HepG2 (cell line): ENCODE measurements around the gene CBLB. TPM values are rescaled to one million over a fixed set of nuclear protein-coding genes. Genes with fewer than 3 reads are reported as not detected.

Experiments
- DZIP1 ChIP-seq: sonication (generic); formaldehyde crosslinking; IDR thresholded peaks from 2 replicates; pipeline ENCODE4 v1.5.0; 2020; ENCODE audit warnings: mild to moderate bottlenecking, missing genetic modification reagents
- ONECUT2 ChIP-seq: sonication (generic); formaldehyde crosslinking; IDR thresholded peaks from 2 replicates; pipeline ENCODE4 v1.4.0; 2020; ENCODE audit warnings: missing genetic modification reagents
- THAP7 ChIP-seq: sonication (generic); formaldehyde crosslinking; IDR thresholded peaks from 2 replicates; pipeline ENCODE4 v1.8.1; 2023; ENCODE audit warnings: mild to moderate bottlenecking, missing genetic modification reagents
- TP53 ChIP-seq: sonication (generic); formaldehyde crosslinking; conservative IDR thresholded peaks from 2 replicates; pipeline ENCODE4 v1.4.0; 2020; ENCODE audit warnings: missing genetic modification reagents
- ZBTB42 ChIP-seq: sonication (generic); formaldehyde crosslinking; IDR thresholded peaks from 2 replicates; pipeline ENCODE4 v1.5.0; 2020; ENCODE audit warnings: mild to moderate bottlenecking, missing genetic modification reagents
- ZNF451 ChIP-seq: sonication (generic); formaldehyde crosslinking; IDR thresholded peaks from 2 replicates; pipeline ENCODE4 v1.5.0; 2020; ENCODE audit warnings: mild to moderate bottlenecking, missing genetic modification reagents
- ZNF572 ChIP-seq: sonication (generic); formaldehyde crosslinking; IDR thresholded peaks from 2 replicates; pipeline ENCODE4 v1.5.1; 2020; ENCODE audit warnings: mild to moderate bottlenecking, missing genetic modification reagents
- ZNF839 ChIP-seq: sonication (generic); formaldehyde crosslinking; IDR thresholded peaks from 2 replicates; pipeline ENCODE4 v1.4.0; 2020; ENCODE audit warnings: missing genetic modification reagents, mild to moderate bottlenecking, borderline replicate concordance
- polyA plus RNA-seq, 8 experiments: library from polyadenylated mRNA; depleted of rRNA in 3 of 8; stranded (reverse) in 7 of 8; unstranded in 1 of 8; fragments of >200 nt; fragmentation: Illumina TruSeq in 4 of 8; extraction: Trizol in 4 of 8; gene quantifications; 2 replicates each; pipeline versions ENCODE4 v1.2.1 to v1.2.3, GENCODE V29; 2011 to 2016; ENCODE audit warnings: low read depth in 4 of 8, missing spikeins in 1 of 8, mixed read lengths in 1 of 8; ENCODE audit not compliant: insufficient read depth in 1 of 8
- total RNA-seq, 5 experiments: library from RNA; depleted of rRNA; stranded (reverse); fragments of >200 nt; fragmentation: Illumina TruSeq; extraction: Trizol; gene quantifications; 2 replicates each; pipeline ENCODE4 v1.2.3, GENCODE V29; 2016; ENCODE audit warnings: low read depth in 1 of 5
- TF ChIP-seq, protein P1 (sequence below): IDR thresholded peaks from 2 replicates; pipeline ENCODE4 v1.6.1; 2018; ENCODE audit warnings: missing genetic modification reagents

CBLB gene
- total and polyA plus RNA-seq, 2 of the 13 experiments (the other 11 are each of a cell fraction or from before 2014, with no cell fraction given): 9.8 to 16.4 TPM

- no peak for TF ChIP-seq THAP7 (CRISPR knock-in tag)
- no peak for TF ChIP-seq DZIP1 (CRISPR knock-in tag)
- no peak for TF ChIP-seq TP53 (CRISPR knock-in tag)
- TF ChIP-seq ONECUT2 (CRISPR knock-in tag): no peak
- no peak for TF ChIP-seq ZBTB42 (CRISPR knock-in tag)
- no peak for TF ChIP-seq ZNF451 (CRISPR knock-in tag)
- TF ChIP-seq, protein P1, sequence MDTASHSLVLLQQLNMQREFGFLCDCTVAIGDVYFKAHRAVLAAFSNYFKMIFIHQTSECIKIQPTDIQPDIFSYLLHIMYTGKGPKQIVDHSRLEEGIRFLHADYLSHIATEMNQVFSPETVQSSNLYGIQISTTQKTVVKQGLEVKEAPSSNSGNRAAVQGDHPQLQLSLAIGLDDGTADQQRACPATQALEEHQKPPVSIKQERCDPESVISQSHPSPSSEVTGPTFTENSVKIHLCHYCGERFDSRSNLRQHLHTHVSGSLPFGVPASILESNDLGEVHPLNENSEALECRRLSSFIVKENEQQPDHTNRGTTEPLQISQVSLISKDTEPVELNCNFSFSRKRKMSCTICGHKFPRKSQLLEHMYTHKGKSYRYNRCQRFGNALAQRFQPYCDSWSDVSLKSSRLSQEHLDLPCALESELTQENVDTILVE (CRISPR knock-in tag): no peak
- TF ChIP-seq ZNF839 (CRISPR knock-in tag): no peak
- TF ChIP-seq ZNF572 (CRISPR knock-in tag): no peak
These were observed 3.7 kb downstream of the CBLB start (continued) for GRCh38 chr3:105865016-105865623.
